Testis (tissue), 2 donors: Measurements from ENCODE around the gene PLA2G12A.

ENCODE experiments used
- CTCF ChIP-seq, 3 experiments: fragments of 450-650 bp in 2 of 3; fragments of 200-600 bp in 1 of 3; sonication (generic) in 1 of 3; IDR thresholded peaks; one replicate each; pipeline ENCODE4 v1.5.1; 2016 to 2019; ENCODE audit warnings: antibody characterized with exemption in 3 of 3, mild to moderate bottlenecking in 2 of 3, moderate library complexity in 1 of 3
- POLR2A ChIP-seq: fragments of 450-650 bp; IDR thresholded peaks from one replicate; pipeline ENCODE4 v1.6.1; 2017; ENCODE audit warnings: antibody characterized with exemption, mild to moderate bottlenecking, moderate library complexity

- TF ChIP-seq POLR2A = no peak
- no peak for TF ChIP-seq CTCF (IDR thresholded peaks at IDR 0.05)
Measured at GRCh38 chr4:109718759-109719158, 11.1 kb downstream of the PLA2G12A start.
